Upper lobe of left lung (tissue), 6 donors: ENCODE data around the gene SLC24A5. TPM values are rescaled to one million over a fixed set of nuclear protein-coding genes. Genes with fewer than 3 reads are reported as not detected.

ENCODE experiments used
- ATAC-seq, 2 donors: fragments of 200-7000 bp; cut with Tn5 transposase; one replicate each; pipeline ENCODE4 v1.9.1; 2022; ENCODE audit warnings: mild to moderate bottlenecking in 2 of 2, moderate library complexity in 2 of 2; ENCODE audit not compliant: low FRiP score in 2 of 2
- DNase-seq, 2 donors: peaks; one replicate each; pipeline ENCODE4 v3.0.0-alpha.2; 2019 to 2020
- H3K27ac ChIP-seq, 4 donors: fragments of 200-600 bp; sonication (generic); one replicate each; pipeline ENCODE4 v1.5.1; 2016 to 2019
- H3K27me3 ChIP-seq, 4 donors: fragments of 200-600 bp; sonication (generic); one replicate each; pipeline ENCODE4 v1.5.1; 2017 to 2019
- H3K36me3 ChIP-seq, 4 donors: fragments of 200-600 bp; sonication (generic); one replicate each; pipeline ENCODE4 v1.5.1; 2016 to 2019
- H3K4me1 ChIP-seq, 4 donors: fragments of 200-600 bp; sonication (generic); one replicate each; pipeline ENCODE4 v1.5.1; 2018 to 2019
- H3K4me3 ChIP-seq, 4 donors: fragments of 200-600 bp; sonication (generic); one replicate each; pipeline ENCODE4 v1.5.1; 2017 to 2019; ENCODE audit warnings: mild to moderate bottlenecking in 2 of 4, moderate library complexity in 1 of 4
- H3K9me3 ChIP-seq, 4 donors: fragments of 200-600 bp; sonication (generic); one replicate each; pipeline ENCODE4 v1.5.1; 2018 to 2019
- CTCF ChIP-seq, 6 experiments: fragments of 450-650 bp in 4 of 6; fragments of 200-600 bp in 2 of 6; sonication (generic) in 2 of 6; IDR thresholded peaks; one replicate each; pipeline ENCODE4 v1.5.1; 2016 to 2019; ENCODE audit warnings: antibody characterized with exemption in 6 of 6
- EP300 ChIP-seq, 4 donors: sonication (generic); formaldehyde crosslinking; IDR thresholded peaks; one replicate each; pipeline ENCODE4 v1.5.1; 2017; ENCODE audit warnings: antibody characterized with exemption in 4 of 4, control low read depth in 2 of 4
- POLR2A ChIP-seq, 4 donors: fragments of 450-650 bp; IDR thresholded peaks; one replicate each; pipeline ENCODE4 v1.5.1; 2016 to 2017; ENCODE audit warnings: antibody characterized with exemption in 4 of 4, mild to moderate bottlenecking in 2 of 4
- POLR2AphosphoS5 ChIP-seq, 2 donors: sonication (generic); formaldehyde crosslinking; IDR thresholded peaks; one replicate each; pipeline ENCODE4 v1.5.1; 2017; ENCODE audit warnings: antibody characterized with exemption in 2 of 2
- WGBS, 2 donors: methylation state at CpG; one replicate each; pipeline ENCODE4 v1.1.5; 2017 to 2018; 5-methylcytosine and 5-hydroxymethylcytosine counted together
- total RNA-seq, 6 donors: library from RNA; depleted of rRNA in 4 of 6; stranded (reverse); fragments of >200 nt in 4 of 6; gene quantifications; one replicate each; pipeline versions ENCODE4 v1.1.0 to v1.2.1, GENCODE V29; 2016 to 2021
- donor health status: DM: no; HTN: no; CAD: no; lungs with moderate emphysema.
- donor health status: DM: no; HTN: yes; CAD: no; lungs with severe emphysema.

The SLC24A5 gene
- total RNA-seq, 6 donors from 2014 or later, result 0.83 TPM; not detected in 5

DNA sequence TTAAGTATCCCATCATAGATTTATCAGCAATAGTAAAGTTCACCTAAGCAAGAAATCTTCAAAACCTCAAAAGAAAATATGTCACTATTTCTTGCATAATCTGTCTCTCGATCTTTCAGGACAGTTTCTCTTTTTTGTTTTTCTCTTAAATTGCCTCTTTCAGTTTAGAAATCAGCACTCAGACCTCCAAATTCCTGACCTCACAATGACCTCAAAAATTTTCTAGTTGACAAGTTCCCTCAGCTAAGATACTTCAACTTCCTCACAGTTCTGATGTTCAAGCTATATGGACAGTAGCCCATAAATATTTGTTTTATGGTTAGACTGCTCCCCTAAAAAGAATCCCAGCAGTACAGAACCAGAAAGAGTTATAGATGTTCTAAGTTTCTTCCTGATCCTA lies 24.1 kb downstream of the SLC24A5 start:
- Histone ChIP-seq H3K27ac (no peak overlapping the region), H3K36me3 (no peaks in the 10 kb centered on the region), H3K4me3 (no peak overlapping the region), H3K9me3 (no peaks in the 10 kb centered on the region), H3K27me3 (no peaks in the 10 kb centered on the region), H3K4me1 (no peaks in the 10 kb centered on the region)
- no peak for DNase-seq
- no peak for ATAC-seq
- no peak for TF ChIP-seq POLR2A (IDR thresholded peaks at IDR 0.05)
- TF ChIP-seq CTCF (IDR thresholded peaks at IDR 0.05), result no peak
- TF ChIP-seq EP300 (IDR thresholded peaks at IDR 0.05), result no peak
- TF ChIP-seq POLR2AphosphoS5 (IDR thresholded peaks at IDR 0.05), result no peak
- 27 to 32% methylated on average over 1 of the region's 1 CpG for WGBS, 2 donors

- no peak overlapping the region for H3K27ac ChIP-seq
- TF ChIP-seq CTCF (IDR thresholded peaks at IDR 0.05), result no peak
- TF ChIP-seq POLR2AphosphoS5 (IDR thresholded peaks at IDR 0.05), result no peak
- TF ChIP-seq POLR2A (IDR thresholded peaks at IDR 0.05), result no peak
- no peak for TF ChIP-seq EP300 (IDR thresholded peaks at IDR 0.05)
- no peaks in the 10 kb centered on the region for H3K4me1 ChIP-seq
- H3K4me3 ChIP-seq, result no peak overlapping the region
- ATAC-seq, result no peak
- H3K27me3 ChIP-seq, result no peaks in the 10 kb centered on the region
- no peak for DNase-seq
- no peaks in the 10 kb centered on the region for H3K9me3 ChIP-seq
- H3K36me3 ChIP-seq, result no peaks in the 10 kb centered on the region
Measured at GRCh38 chr15:48145923-48146322, 25.1 kb downstream of the SLC24A5 start.

GRCh38 chr15:48147358-48147757 lies 26.6 kb downstream of the SLC24A5 start:
- DNase-seq (no peak), ATAC-seq (no peak)
- no peaks in the 10 kb centered on the region for H3K9me3 ChIP-seq
- H3K27ac ChIP-seq, result no peak overlapping the region
- TF ChIP-seq POLR2AphosphoS5 (IDR thresholded peaks at IDR 0.05), result no peak
- no peak for TF ChIP-seq CTCF (IDR thresholded peaks at IDR 0.05)
- no peak for TF ChIP-seq EP300 (IDR thresholded peaks at IDR 0.05)
- TF ChIP-seq POLR2A (IDR thresholded peaks at IDR 0.05), result no peak
- H3K4me1 ChIP-seq, result no peaks in the 10 kb centered on the region
- no peaks in the 10 kb centered on the region for H3K27me3 ChIP-seq
- H3K4me3 ChIP-seq, result no peak overlapping the region
- no peaks in the 10 kb centered on the region for H3K36me3 ChIP-seq

DNA sequence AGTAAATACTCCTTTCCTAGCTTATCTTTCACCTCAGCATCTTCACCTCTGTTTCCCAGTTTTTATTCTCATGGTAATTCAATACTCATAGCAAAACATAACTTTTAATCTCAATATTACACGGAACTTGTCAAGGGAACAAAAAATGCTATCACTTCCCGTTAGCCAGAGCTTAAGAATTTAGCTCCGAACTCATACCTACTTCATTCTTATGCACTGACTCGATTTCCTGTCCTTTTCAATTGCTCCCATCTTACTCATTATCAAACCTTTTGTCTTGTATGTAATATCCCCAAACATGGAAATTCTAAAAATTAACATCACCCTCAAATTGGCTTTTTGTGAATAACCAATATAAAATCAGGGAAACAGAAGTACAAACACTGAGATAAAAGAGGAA lies 29.1 kb downstream of the SLC24A5 start:
- TF ChIP-seq EP300 (IDR thresholded peaks at IDR 0.05), result no peak
- no peak for TF ChIP-seq POLR2AphosphoS5 (IDR thresholded peaks at IDR 0.05)
- no peak for TF ChIP-seq POLR2A (IDR thresholded peaks at IDR 0.05)
- TF ChIP-seq CTCF (IDR thresholded peaks at IDR 0.05), result no peak
- Histone ChIP-seq H3K4me3 (no peak overlapping the region), H3K27ac (no peak overlapping the region), H3K27me3 (no peaks in the 10 kb centered on the region), H3K36me3 (peaks cover 0 to 5% (median 0%) of the 10 kb centered on the region in 4 donors), H3K4me1 (no peaks in the 10 kb centered on the region), H3K9me3 (no peaks in the 10 kb centered on the region)
- 89% methylated on average over 4 of the region's 4 CpGs for WGBS, 2 donors
- DNase-seq (no peak), ATAC-seq (no peak)

DNA sequence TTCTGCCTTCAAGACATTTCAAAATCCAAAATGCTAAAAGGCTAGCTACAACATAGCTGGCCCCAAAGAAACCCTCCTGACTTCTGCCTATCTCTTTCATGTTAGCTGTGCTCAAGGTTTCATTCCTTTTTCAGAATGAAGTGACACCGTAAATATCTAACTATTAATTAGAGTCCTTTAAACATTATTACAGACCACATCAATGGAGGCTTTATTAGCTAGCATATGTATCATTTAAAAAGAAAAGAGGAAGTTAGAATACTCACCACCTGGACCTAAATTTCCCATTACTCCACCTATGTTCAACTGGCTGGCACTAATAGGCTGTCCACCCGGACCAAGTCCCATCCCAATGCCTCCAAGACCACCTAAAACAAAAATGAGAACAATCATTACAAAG lies 32.7 kb downstream of the SLC24A5 start:
- 94 to 97% methylated on average over 2 of the region's 2 CpGs for WGBS, 2 donors
- H3K36me3 ChIP-seq, result peaks cover 0 to 5% (median 0%) of the 10 kb centered on the region in 4 donors
- H3K9me3 ChIP-seq, result no peaks in the 10 kb centered on the region
- H3K27ac ChIP-seq, result no peak overlapping the region
- ATAC-seq (no peak), DNase-seq (no peak)
- TF ChIP-seq POLR2AphosphoS5 (IDR thresholded peaks at IDR 0.05) (no peak), POLR2A (IDR thresholded peaks at IDR 0.05) (no peak), CTCF (IDR thresholded peaks at IDR 0.05) (no peak), EP300 (IDR thresholded peaks at IDR 0.05) (no peak)
- no peaks in the 10 kb centered on the region for H3K27me3 ChIP-seq
- no peaks in the 10 kb centered on the region for H3K4me1 ChIP-seq
- no peak overlapping the region for H3K4me3 ChIP-seq
